H9 (cell line): Measurements from ENCODE around the gene HOXC6. TPM values are rescaled to one million over a fixed set of nuclear protein-coding genes. Genes with fewer than 3 reads are reported as not detected.

Experiments
- DNase-seq: peaks from one replicate; pipeline ENCODE4 v3.0.0-alpha.2; 2017
- H2AFZ ChIP-seq: one replicate; pipeline ENCODE4 v1.6.1; 2013; ENCODE audit warnings: mild to moderate bottlenecking, low read length, control low read depth, moderate library complexity
- H2AK5ac ChIP-seq: 2 replicates; pipeline ENCODE4 v1.6.1; 2013; ENCODE audit warnings: low read length, control low read depth, mixed read lengths; ENCODE audit not compliant: insufficient read length
- H2BK120ac ChIP-seq: one replicate; pipeline ENCODE4 v1.6.1; 2013; ENCODE audit warnings: low read depth, mild to moderate bottlenecking, low read length, control low read depth, inconsistent platforms; ENCODE audit not compliant: poor library complexity, severe bottlenecking
- H2BK12ac ChIP-seq: 2 replicates; pipeline ENCODE4 v1.6.1; 2013; ENCODE audit warnings: low read length, control low read depth, mixed read lengths, low read depth; ENCODE audit not compliant: insufficient read length
- H2BK15ac ChIP-seq: 2 replicates; pipeline ENCODE4 v1.6.1; 2013; ENCODE audit warnings: low read depth, low read length, control low read depth
- H2BK20ac ChIP-seq: one replicate; pipeline ENCODE4 v1.6.1; 2013; ENCODE audit warnings: low read depth, mild to moderate bottlenecking, low read length, control low read depth, inconsistent platforms; ENCODE audit not compliant: poor library complexity, severe bottlenecking
- H2BK5ac ChIP-seq: 2 replicates; pipeline ENCODE4 v1.6.1; 2013; ENCODE audit warnings: low read length, control low read depth, mixed read lengths; ENCODE audit not compliant: insufficient read length
- H3K14ac ChIP-seq: 2 replicates; pipeline ENCODE4 v1.6.1; 2013; ENCODE audit warnings: low read length, control low read depth; ENCODE audit not compliant: insufficient read depth
- H3K18ac ChIP-seq: 2 replicates; pipeline ENCODE4 v1.6.1; 2013; ENCODE audit warnings: low read depth, mild to moderate bottlenecking, mixed read lengths, low read length, control low read depth; ENCODE audit not compliant: insufficient read length
- H3K23ac ChIP-seq: 2 replicates; pipeline ENCODE4 v1.6.1; 2013; ENCODE audit warnings: low read length, control low read depth, mixed read lengths, low read depth; ENCODE audit not compliant: insufficient read length
- H3K23me2 ChIP-seq: 2 replicates; pipeline ENCODE4 v1.6.1; 2013; ENCODE audit warnings: low read depth, mild to moderate bottlenecking, mixed read lengths, low read length, control low read depth; ENCODE audit not compliant: insufficient read length, poor library complexity, severe bottlenecking
- H3K27ac ChIP-seq: 2 replicates; pipeline ENCODE4 v1.5.1; 2013; ENCODE audit warnings: low read length, control low read depth, mixed read lengths, low read depth; ENCODE audit not compliant: insufficient read length
- H3K27me3 ChIP-seq: 2 replicates; pipeline ENCODE4 v1.6.1; 2013; ENCODE audit warnings: low read length, control low read depth, inconsistent platforms; ENCODE audit not compliant: insufficient read depth
- H3K4ac ChIP-seq: 2 replicates; pipeline ENCODE4 v1.6.1; 2013; ENCODE audit warnings: low read depth, mild to moderate bottlenecking, control low read depth, inconsistent platforms, low read length, moderate library complexity
- H3K4me1 ChIP-seq: 2 replicates; pipeline ENCODE4 v1.6.1; 2013; ENCODE audit warnings: low read length, control low read depth, inconsistent platforms; ENCODE audit not compliant: insufficient read depth
- H3K4me2 ChIP-seq: 2 replicates; pipeline ENCODE4 v1.6.1; 2013; ENCODE audit warnings: low read length, control low read depth, mixed read lengths; ENCODE audit not compliant: insufficient read length, insufficient read depth
- H3K56ac ChIP-seq: 2 replicates; pipeline ENCODE4 v1.6.1; 2013; ENCODE audit warnings: low read depth, mild to moderate bottlenecking, mixed read lengths, low read length, control low read depth; ENCODE audit not compliant: insufficient read length
- H3K79me1 ChIP-seq: 2 replicates; pipeline ENCODE4 v1.6.1; 2013; ENCODE audit warnings: low read depth, mild to moderate bottlenecking, moderate library complexity, low read length, control low read depth, inconsistent platforms; ENCODE audit not compliant: insufficient read depth, poor library complexity, severe bottlenecking
- H3K79me2 ChIP-seq: 2 replicates; pipeline ENCODE4 v1.6.1; 2013; ENCODE audit warnings: low read length, control low read depth, inconsistent platforms; ENCODE audit not compliant: insufficient read depth
- H3K9ac ChIP-seq: 2 replicates; pipeline ENCODE4 v1.6.1; 2013; ENCODE audit warnings: low read length, control low read depth, mixed read lengths; ENCODE audit not compliant: insufficient read length; ENCODE audit errors: extremely low read depth
- H3K9me3 ChIP-seq: one replicate; pipeline ENCODE4 v1.6.1; 2013; ENCODE audit warnings: low read depth, low read length, inconsistent platforms; ENCODE audit not compliant: control insufficient read depth
- H3T11ph ChIP-seq: one replicate; pipeline ENCODE4 v1.6.1; 2013; ENCODE audit warnings: mild to moderate bottlenecking, low read length, control low read depth, inconsistent platforms
- H4K20me1 ChIP-seq: one replicate; pipeline ENCODE4 v1.6.1; 2013; ENCODE audit not compliant: control insufficient read depth, insufficient read length, insufficient read depth
- H4K5ac ChIP-seq: 2 replicates; pipeline ENCODE4 v1.6.1; 2013; ENCODE audit warnings: low read depth, mild to moderate bottlenecking, mixed read lengths, low read length, control low read depth; ENCODE audit not compliant: insufficient read length
- H4K8ac ChIP-seq: replicated peaks from 2 replicates; pipeline ENCODE4 v1.6.1; 2013; ENCODE audit warnings: low read length, control low read depth, mixed read lengths, low read depth; ENCODE audit not compliant: insufficient read length
- H4K91ac ChIP-seq: 2 replicates; pipeline ENCODE4 v1.6.1; 2013; ENCODE audit warnings: low read depth, mild to moderate bottlenecking, moderate library complexity, mixed read lengths, low read length, control low read depth; ENCODE audit not compliant: insufficient read length
- H3K27ac Mint-ChIP-seq, 3 experiments: 2 replicates in 2 of 3; 3 replicates in 1 of 3; pipeline ENCODE4 v1.8.0; 2020 to 2021; ENCODE audit warnings: mixed read lengths in 3 of 3, mild to moderate bottlenecking in 1 of 3, moderate library complexity in 1 of 3
- H3K27me3 Mint-ChIP-seq: 2 replicates; pipeline ENCODE4 v1.8.0; 2021; ENCODE audit warnings: low read depth, mild to moderate bottlenecking, moderate library complexity, mixed read lengths
- H3K36me3 Mint-ChIP-seq, 3 experiments: 2 replicates in 2 of 3; 3 replicates in 1 of 3; pipeline ENCODE4 v1.8.0; 2020 to 2021; ENCODE audit warnings: low read depth in 3 of 3, mixed read lengths in 3 of 3; ENCODE audit not compliant: insufficient read depth in 1 of 3
- H3K4me1 Mint-ChIP-seq, 2 experiments: 2 replicates each; pipeline ENCODE4 v1.8.0; 2020; ENCODE audit warnings: mixed read lengths in 2 of 2
- H3K4me3 Mint-ChIP-seq, 2 experiments: 2 replicates in 1 of 2; 3 replicates in 1 of 2; pipeline ENCODE4 v1.8.0; 2020 to 2021; ENCODE audit warnings: mild to moderate bottlenecking in 2 of 2, mixed read lengths in 2 of 2, moderate library complexity in 1 of 2
- H3K9me3 Mint-ChIP-seq, 2 experiments: 2 replicates in 1 of 2; 3 replicates in 1 of 2; pipeline ENCODE4 v1.8.0; 2020; ENCODE audit warnings: mild to moderate bottlenecking in 2 of 2, mixed read lengths in 2 of 2, moderate library complexity in 1 of 2
- CTCF ChIP-seq: fragments of 200-600 bp; sonication (generic); conservative IDR thresholded peaks from 3 replicates; pipeline ENCODE4 v1.8.0; 2021; ENCODE audit warnings: antibody characterized with exemption, mild to moderate bottlenecking
- WGBS: extraction: QIAGEN DNeasy Blood & Tissue Kit; methylation state at CpG from one replicate; pipeline ENCODE4 v1.1.7; 2013; ENCODE audit warnings: missing lambda C conversion rate, low lambda C conversion rate, mixed read lengths; ENCODE audit not compliant: insufficient read length; ENCODE audit errors: extremely low coverage; 5-methylcytosine and 5-hydroxymethylcytosine counted together
- total RNA-seq: library from RNA; stranded (reverse); gene quantifications from 2 replicates; pipeline ENCODE4 v1.2.1, GENCODE V29; 2021

Gene HOXC6
- total RNA-seq, 1 experiment from 2014 or later, result not detected

GRCh38 chr12:54047964-54048303 is 19.7 kb downstream of the HOXC6 start:
- Histone ChIP-seq H2BK20ac (no peak overlapping the region), H4K91ac (no peak overlapping the region), H3K79me2 (no peaks in the 10 kb centered on the region), H3K4me2 (no peak overlapping the region), H3K9ac (no peak overlapping the region), H2AK5ac (no peak overlapping the region), H2BK120ac (no peak overlapping the region), H2BK15ac (no peak overlapping the region), H4K20me1 (no peaks in the 10 kb centered on the region), H3K4ac (no peak overlapping the region), H3K23ac (no peak overlapping the region), H2BK5ac (no peak overlapping the region), H4K5ac (no peak overlapping the region), H2AFZ (no peak overlapping the region), H3T11ph (no peak overlapping the region), H3K56ac (no peak overlapping the region), H4K8ac (no peak overlapping the region), H3K27me3 (peaks cover 99% of the 10 kb centered on the region), H3K14ac (no peak overlapping the region), H3K4me1 (no peaks in the 10 kb centered on the region), H3K18ac (no peak overlapping the region), H3K27ac (no peak overlapping the region), H2BK12ac (no peak overlapping the region), H3K23me2 (no peaks in the 10 kb centered on the region), H3K9me3 (no peaks in the 10 kb centered on the region), H3K79me1 (no peaks in the 10 kb centered on the region)
- H3K4me3 Mint-ChIP-seq, result no peak overlapping the region
- H3K27ac Mint-ChIP-seq, result no peak overlapping the region
- H3K36me3 Mint-ChIP-seq, result no peaks in the 10 kb centered on the region
- DNase-seq, result no peak
- peaks cover 2 to 13% of the 10 kb centered on the region in 2 experiments; a peak in 3 of 5 replicates for H3K9me3 Mint-ChIP-seq
- H3K27me3 Mint-ChIP-seq, result peaks cover 100% of the 10 kb centered on the region
- no CpG with 5 or more reads among the region's 8 CpGs for WGBS
- H3K4me1 Mint-ChIP-seq, result peaks cover 5 to 29% of the 10 kb centered on the region in 2 experiments
- TF ChIP-seq CTCF, result no peak
